ENCODE results near the gene ZNF148.
"Not testable (repeated sequence)": the region's sequence is repeated elsewhere in the genome, so short reads cannot be mapped to it uniquely, and the experiment has no call there.

Gene ZNF148

GRCh38 chr3:125374996-125375941 is at the start of gene ZNF148:
Gene ZNF148, minus strand, starts transcription at chr3:125375325. Its CDS starts 61,685 bp downstream, at chr3:125313640.
- peak; percentile 91 for DNase-seq (ENCODE audit: low read depth)

- no peak for DNase-seq (ENCODE audit: low read depth)
Measured at GRCh38 chr3:125418306-125418705, 43.2 kb upstream of the ZNF148 start.

- no peak for DNase-seq (ENCODE audit: low read depth)
Measured at GRCh38 chr3:125416235-125416634, 41.1 kb upstream of the ZNF148 start.

- DNase-seq (ENCODE audit: low read depth): no peak
Measured at GRCh38 chr3:125414669-125415068, 39.5 kb upstream of the ZNF148 start.

GRCh38 chr3:125410922-125411321 is 35.8 kb upstream of the ZNF148 start:
- no peak for DNase-seq (ENCODE audit: low read depth)

- DNase-seq (ENCODE audit: low read depth): no peak
Measured at GRCh38 chr3:125406070-125406469, 30.9 kb upstream of the ZNF148 start.

- DNase-seq (ENCODE audit: low read depth): not testable (repeated sequence)
Measured at GRCh38 chr3:125405515-125405914, 30.4 kb upstream of the ZNF148 start.

GRCh38 chr3:125403789-125404188 is 28.7 kb upstream of the ZNF148 start:
- DNase-seq (ENCODE audit: low read depth): peak; percentile 28

- DNase-seq (ENCODE audit: low read depth): no peak
Measured at GRCh38 chr3:125402639-125403038, 27.5 kb upstream of the ZNF148 start.

- peak; percentile 48 for DNase-seq (ENCODE audit: low read depth)
Measured at GRCh38 chr3:125401402-125401801, 26.3 kb upstream of the ZNF148 start.

- DNase-seq (ENCODE audit: low read depth): no peak
Measured at GRCh38 chr3:125398952-125399351, 23.8 kb upstream of the ZNF148 start.

GRCh38 chr3:125395091-125395490 is 20.0 kb upstream of the ZNF148 start:
- no peak for DNase-seq (ENCODE audit: low read depth)

GRCh38 chr3:125394406-125394805 is 19.3 kb upstream of the ZNF148 start:
- DNase-seq (ENCODE audit: low read depth): peak; percentile 16

GRCh38 chr3:125389282-125389681 is 14.2 kb upstream of the ZNF148 start:
- DNase-seq (ENCODE audit: low read depth): no peak

GRCh38 chr3:125388369-125388768 is 13.2 kb upstream of the ZNF148 start:
- DNase-seq (ENCODE audit: low read depth): not testable (repeated sequence)

- peak; percentile 94 for DNase-seq (ENCODE audit: low read depth)
Measured at GRCh38 chr3:125386811-125387210, 11.7 kb upstream of the ZNF148 start.

GRCh38 chr3:125383744-125384143 is 8.6 kb upstream of the ZNF148 start:
- no peak for DNase-seq (ENCODE audit: low read depth)

GRCh38 chr3:125382298-125382697 is 7.2 kb upstream of the ZNF148 start:
- peak; percentile 25 for DNase-seq (ENCODE audit: low read depth)

- peak; percentile 60 for DNase-seq (ENCODE audit: low read depth)
Measured at GRCh38 chr3:125381743-125382142, 6.6 kb upstream of the ZNF148 start.

- peak; percentile 70 for DNase-seq (ENCODE audit: low read depth)
Measured at GRCh38 chr3:125381314-125381713, 6.2 kb upstream of the ZNF148 start.

- no peak for DNase-seq (ENCODE audit: low read depth)
Measured at GRCh38 chr3:125379483-125379882, 4.4 kb upstream of the ZNF148 start.

GRCh38 chr3:125378762-125379161 is 3.6 kb upstream of the ZNF148 start:
- DNase-seq (ENCODE audit: low read depth): no peak

- peak; percentile 56 for DNase-seq (ENCODE audit: low read depth)
Measured at GRCh38 chr3:125375950-125376679, 990 bp upstream of the ZNF148 start.
